Esophagus squamous epithelium (tissue), 4 donors: ENCODE results near the gene CFAP74.

ENCODE experiments used
- POLR2A ChIP-seq, 4 donors: fragments of 450-650 bp; IDR thresholded peaks; one replicate each; pipeline ENCODE4 v1.6.1; 2017; ENCODE audit warnings: antibody characterized with exemption in 4 of 4, mild to moderate bottlenecking in 4 of 4, moderate library complexity in 3 of 4
- TF ChIP-seq, protein P1 (sequence below), 6 experiments: fragments of 450-650 bp in 4 of 6; fragments of 200-600 bp in 2 of 6; sonication (generic) in 2 of 6; IDR thresholded peaks; one replicate each; pipeline ENCODE4 v1.5.1; 2016 to 2019; ENCODE audit warnings: antibody characterized with exemption in 6 of 6, mild to moderate bottlenecking in 4 of 6, moderate library complexity in 4 of 6

DNA sequence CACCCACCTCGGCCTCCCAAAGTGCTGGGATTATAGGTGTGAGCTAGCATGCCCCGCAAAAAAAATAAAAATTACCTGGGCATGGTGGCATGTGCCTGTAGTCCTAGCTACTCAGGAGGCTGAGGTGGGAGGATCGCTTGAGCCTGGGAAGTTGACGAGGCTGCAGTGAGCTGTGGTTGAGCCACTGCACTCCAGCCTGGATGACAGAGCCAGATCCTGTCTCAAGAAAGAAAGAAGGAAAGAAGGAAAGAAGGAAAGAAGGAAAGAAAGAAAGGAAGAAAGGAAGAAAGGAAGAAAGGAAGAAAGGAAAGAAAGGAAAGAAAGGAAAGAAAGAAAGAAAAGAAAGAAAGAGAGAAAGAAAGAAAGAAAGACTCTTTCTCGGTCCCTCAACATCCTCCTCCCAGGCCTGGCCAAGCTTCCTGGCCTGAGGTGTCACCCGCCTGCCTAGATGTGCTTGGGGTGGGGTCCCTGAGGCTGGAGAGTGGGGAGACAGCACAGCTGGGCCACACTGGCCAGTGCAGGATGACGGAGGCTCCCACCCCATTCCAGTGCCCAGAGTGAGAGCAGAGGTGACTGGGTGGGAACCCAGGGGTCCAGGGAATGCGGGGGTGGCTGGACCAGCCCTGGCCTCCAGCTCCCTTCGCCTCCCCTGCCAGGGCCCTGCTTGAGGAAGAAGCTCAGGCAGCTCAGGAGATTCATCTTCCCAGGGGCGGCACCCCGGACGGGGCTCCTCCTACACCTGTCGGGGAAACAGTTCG lies 102.5 kb downstream of the CFAP74 start:
- TF ChIP-seq, protein P1, sequence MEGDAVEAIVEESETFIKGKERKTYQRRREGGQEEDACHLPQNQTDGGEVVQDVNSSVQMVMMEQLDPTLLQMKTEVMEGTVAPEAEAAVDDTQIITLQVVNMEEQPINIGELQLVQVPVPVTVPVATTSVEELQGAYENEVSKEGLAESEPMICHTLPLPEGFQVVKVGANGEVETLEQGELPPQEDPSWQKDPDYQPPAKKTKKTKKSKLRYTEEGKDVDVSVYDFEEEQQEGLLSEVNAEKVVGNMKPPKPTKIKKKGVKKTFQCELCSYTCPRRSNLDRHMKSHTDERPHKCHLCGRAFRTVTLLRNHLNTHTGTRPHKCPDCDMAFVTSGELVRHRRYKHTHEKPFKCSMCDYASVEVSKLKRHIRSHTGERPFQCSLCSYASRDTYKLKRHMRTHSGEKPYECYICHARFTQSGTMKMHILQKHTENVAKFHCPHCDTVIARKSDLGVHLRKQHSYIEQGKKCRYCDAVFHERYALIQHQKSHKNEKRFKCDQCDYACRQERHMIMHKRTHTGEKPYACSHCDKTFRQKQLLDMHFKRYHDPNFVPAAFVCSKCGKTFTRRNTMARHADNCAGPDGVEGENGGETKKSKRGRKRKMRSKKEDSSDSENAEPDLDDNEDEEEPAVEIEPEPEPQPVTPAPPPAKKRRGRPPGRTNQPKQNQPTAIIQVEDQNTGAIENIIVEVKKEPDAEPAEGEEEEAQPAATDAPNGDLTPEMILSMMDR (IDR thresholded peaks at IDR 0.05): no peak
- no peak for TF ChIP-seq POLR2A (IDR thresholded peaks at IDR 0.05)
